Measurements from ENCODE around the gene PADI1.

DNA sequence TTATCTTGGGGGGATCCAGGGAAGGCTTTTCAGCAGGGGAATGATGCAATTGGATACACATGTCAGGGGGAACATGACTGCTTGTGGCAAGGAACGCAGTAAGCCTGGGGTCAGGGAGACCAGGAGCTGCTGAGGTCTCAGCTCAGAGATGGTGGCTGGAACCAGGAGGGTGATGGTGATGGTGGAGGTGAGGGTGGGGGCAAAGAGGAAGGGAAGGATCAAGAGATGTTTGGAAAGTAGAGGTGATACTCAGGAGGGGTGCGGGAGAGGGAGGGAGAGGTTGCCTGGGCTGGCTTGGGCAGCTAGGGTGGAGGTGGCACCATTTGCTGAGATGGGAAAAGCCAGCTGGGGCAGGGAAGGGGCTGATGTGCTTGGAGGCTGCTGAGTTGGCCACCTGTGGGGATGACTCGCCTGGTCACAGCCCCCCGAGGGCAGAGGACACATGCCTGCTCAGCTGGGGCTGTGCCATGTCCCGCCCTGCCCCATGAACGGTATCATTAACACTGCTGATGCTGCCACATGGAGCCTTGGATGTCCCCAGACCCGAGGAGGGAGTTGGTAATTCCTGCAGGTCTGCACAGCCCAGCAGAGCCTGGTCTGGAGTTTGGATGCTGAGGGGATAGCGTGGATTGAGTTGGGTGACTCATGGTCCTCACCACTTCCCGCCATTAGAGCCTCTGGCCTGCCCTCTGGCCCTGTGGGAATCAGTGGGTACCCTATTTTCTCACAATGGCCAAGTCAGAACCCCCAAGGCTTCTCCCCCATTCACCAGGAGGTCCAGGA, 6.3 kb upstream of the PADI1 start:
- TF ChIP-seq, protein P1, sequence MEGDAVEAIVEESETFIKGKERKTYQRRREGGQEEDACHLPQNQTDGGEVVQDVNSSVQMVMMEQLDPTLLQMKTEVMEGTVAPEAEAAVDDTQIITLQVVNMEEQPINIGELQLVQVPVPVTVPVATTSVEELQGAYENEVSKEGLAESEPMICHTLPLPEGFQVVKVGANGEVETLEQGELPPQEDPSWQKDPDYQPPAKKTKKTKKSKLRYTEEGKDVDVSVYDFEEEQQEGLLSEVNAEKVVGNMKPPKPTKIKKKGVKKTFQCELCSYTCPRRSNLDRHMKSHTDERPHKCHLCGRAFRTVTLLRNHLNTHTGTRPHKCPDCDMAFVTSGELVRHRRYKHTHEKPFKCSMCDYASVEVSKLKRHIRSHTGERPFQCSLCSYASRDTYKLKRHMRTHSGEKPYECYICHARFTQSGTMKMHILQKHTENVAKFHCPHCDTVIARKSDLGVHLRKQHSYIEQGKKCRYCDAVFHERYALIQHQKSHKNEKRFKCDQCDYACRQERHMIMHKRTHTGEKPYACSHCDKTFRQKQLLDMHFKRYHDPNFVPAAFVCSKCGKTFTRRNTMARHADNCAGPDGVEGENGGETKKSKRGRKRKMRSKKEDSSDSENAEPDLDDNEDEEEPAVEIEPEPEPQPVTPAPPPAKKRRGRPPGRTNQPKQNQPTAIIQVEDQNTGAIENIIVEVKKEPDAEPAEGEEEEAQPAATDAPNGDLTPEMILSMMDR (IDR thresholded peaks at IDR 0.05; ENCODE audit: insufficient read depth, low read length), result no peak
- TF ChIP-seq, protein P2, sequence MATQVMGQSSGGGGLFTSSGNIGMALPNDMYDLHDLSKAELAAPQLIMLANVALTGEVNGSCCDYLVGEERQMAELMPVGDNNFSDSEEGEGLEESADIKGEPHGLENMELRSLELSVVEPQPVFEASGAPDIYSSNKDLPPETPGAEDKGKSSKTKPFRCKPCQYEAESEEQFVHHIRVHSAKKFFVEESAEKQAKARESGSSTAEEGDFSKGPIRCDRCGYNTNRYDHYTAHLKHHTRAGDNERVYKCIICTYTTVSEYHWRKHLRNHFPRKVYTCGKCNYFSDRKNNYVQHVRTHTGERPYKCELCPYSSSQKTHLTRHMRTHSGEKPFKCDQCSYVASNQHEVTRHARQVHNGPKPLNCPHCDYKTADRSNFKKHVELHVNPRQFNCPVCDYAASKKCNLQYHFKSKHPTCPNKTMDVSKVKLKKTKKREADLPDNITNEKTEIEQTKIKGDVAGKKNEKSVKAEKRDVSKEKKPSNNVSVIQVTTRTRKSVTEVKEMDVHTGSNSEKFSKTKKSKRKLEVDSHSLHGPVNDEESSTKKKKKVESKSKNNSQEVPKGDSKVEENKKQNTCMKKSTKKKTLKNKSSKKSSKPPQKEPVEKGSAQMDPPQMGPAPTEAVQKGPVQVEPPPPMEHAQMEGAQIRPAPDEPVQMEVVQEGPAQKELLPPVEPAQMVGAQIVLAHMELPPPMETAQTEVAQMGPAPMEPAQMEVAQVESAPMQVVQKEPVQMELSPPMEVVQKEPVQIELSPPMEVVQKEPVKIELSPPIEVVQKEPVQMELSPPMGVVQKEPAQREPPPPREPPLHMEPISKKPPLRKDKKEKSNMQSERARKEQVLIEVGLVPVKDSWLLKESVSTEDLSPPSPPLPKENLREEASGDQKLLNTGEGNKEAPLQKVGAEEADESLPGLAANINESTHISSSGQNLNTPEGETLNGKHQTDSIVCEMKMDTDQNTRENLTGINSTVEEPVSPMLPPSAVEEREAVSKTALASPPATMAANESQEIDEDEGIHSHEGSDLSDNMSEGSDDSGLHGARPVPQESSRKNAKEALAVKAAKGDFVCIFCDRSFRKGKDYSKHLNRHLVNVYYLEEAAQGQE (IDR thresholded peaks at IDR 0.05; ENCODE audit: insufficient replicate concordance, low read depth), result no peak
- TF ChIP-seq POLR2AphosphoS5 (IDR thresholded peaks at IDR 0.05; ENCODE audit: low read depth), result no peak

Data from HL-60 (cell line).